Activated gamma-delta T cell treated with anti-CD3 and anti-CD28 coated beads, Interleukin-2, amount 50 U/mL, for 16 hours (primary cell): Measurements from ENCODE around the gene PEAK1.

Experiments used
- DNase-seq: peaks from one replicate; pipeline ENCODE4 v3.0.0-alpha.2; 2020; ENCODE audit warnings: low read depth

PEAK1 gene

DNA sequence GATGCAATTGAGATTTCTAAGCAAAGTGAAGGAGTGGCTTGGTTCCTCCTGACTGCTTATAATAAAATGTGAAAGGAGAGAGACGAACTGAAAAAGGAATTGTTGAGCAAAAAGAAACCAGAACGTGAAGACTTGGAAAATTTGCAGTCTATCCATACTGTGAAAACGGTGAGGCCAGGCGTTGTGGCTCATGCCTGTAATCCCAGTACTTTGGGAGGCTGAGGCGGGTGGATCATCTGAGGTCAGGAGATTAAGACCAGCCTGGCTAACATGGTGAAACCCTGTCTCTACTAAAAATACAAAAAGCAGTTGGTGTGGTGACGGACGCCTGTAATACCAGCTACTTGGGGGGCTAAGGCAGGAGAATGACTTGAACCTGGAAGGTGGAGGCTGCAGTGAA lies 292.3 kb downstream of the PEAK1 start:
- no peak for DNase-seq

DNA sequence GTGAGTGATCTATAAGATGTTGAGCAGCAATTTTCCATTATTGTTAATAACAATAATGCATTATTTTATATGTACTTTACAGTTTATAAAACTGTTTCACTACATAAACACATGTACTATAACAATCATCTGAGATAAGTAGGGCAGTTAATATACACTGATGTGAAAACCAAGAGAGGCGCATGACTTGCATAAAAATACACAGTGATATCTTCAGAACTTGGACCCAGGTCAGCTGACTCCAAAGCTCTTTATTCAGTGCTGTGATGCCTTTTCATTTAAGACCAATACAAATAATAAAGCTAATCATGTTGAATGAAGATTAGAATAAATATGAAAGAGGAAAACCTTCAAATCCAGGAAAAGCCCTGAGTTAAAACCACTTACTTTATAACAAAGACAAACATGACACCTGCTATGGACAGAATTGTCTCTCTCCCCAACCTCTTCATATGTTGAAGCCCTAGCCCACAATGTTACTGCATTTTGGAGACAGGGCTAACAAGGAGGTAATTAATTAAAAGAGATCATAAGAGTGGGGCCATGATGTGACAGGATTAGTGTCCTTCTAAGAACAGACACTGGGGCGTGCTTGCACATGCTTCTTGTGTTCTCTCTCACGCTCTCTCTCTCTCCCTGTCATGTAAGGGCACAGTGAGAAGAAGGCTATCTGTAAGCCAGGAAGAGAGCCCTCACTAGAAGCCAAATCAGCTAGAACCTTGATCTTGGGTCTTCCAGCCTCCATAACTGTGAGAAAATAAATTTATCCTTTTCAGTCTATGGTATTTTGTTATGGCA lies 293.2 kb downstream of the PEAK1 start:
- no peak for DNase-seq

DNA sequence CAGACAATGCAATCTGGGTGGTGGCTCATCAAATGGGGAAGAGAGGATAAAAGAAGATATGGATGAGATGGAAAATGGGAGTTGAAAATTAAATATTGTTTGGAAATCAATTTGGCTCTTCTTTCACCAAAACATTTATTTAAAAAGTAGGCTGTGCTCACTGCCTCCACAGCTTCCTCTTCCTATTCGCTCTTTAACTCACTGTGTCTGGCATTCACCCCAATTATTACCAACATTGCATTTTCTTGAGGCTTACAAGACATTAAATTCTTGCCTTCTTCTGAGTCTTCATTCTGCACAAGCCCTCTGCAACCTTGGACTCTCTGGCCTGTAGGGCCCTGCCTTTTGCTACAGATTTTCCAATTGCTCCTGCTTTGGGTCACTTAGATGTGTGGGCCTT lies 296.1 kb downstream of the PEAK1 start:
- no peak for DNase-seq

DNA sequence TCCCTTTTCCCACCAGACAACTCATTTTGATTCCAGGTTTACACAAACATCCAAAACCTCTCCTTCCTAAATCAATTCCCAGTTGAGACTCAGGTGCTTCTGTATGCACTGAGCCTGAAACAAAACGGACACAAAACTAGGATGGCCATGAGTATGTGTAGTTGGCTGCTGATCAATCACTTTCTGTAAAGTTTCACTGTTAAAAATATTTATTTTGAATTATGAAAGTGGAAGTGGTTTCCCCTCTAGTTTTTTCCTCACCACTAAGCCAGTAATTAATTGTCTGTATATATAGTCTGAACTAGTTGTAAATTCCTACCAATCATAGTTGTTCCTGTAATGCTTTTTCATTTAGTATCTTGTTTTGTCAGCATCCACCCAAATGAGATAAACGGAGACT lies 297.3 kb downstream of the PEAK1 start:
- no peak for DNase-seq

DNA sequence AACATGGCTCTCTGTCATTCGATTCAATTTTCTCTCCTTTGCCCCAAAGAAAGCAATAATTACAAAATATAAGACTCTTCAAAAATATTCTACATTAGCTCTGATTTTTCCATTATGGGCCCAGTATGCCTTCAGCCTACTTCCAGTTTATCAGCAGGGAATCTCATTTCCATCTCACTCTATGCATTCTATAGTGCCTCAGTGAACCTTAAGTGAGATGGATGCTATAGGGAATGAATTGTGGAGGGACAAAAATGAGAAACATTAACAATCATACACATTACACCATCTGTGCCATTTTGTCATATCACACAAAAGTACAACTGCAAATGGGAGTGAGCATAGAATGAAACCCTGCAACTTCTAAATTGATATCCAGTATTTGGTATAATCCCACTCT lies 298.3 kb downstream of the PEAK1 start:
- DNase-seq, result no peak

DNA sequence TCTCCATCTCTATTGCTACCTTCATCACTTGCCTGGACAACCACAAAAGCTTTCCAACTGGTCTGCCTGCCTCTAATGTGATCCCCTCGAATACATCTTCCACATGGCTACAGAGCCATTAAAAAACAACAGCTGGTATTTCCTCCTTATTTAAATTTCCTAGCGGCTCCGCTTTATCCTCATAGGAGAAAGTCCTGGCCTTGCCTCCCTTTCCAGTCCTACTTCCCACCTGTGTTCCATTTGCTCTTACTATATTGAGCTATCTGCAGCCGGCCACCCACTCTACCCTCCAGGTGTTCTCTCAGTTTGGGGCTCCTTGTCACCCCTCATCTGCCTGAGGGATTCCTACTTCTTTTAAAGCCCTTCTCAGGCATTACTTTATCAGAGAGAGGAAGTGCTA lies 299.3 kb downstream of the PEAK1 start:
- no peak for DNase-seq

DNA sequence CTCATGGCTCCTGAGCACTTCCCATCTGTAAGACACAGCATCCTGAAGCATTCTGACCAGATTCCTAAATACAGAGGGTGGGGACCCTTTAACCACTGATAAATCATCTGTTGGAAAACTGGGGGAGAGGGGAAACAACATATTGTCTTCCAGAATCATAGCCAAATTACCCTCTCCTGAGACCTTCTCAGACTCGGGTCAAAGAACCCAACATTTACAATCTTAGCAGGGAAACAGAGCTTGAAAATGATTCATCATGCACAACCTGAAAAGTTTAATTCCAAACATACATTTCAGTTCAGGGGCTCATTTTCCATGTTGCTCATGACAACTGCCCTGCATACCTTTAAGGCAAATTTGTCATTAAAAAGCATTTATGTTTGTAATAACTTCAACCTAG lies 300.5 kb downstream of the PEAK1 start:
- DNase-seq, result no peak

DNA sequence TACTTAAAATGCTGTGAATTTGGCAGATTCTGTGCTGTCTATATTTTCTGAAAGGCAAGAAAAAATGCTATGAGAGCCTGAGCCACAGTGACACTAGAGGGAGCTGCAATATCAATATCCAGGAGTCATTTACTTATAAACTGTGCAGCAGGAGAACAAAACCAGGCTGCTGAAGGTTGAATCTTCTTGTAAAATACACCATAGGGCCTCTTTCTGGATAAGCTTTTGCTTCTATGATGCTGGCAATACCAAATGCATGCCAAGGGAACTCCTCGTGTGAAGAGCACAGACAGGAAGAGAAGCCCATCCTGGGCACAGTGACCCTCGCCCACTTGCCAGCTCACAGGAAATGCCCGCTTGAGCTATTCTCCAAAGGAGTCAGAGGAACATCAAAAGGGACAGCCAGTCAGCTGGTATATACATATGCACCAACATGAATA lies 301.0 kb downstream of the PEAK1 start:
- peak; percentile 4 for DNase-seq

DNA sequence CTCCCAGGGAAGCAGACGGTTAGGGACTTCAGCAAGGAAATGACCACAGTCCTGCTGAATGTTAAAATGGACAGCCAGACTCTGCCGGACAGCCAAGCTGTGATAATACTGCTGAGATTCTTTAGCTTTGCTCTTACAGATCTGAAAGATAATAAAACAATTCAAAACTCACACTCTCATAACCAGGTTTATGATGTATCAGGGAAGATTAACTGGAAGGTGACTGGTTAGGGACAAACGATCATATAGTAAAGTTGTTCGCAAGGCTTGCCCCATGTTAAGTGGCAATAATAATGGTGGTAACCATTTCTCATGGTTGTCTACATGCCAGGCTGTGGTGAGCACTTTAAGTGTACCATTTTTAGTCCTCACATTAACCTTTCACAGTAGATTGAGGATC lies 304.7 kb downstream of the PEAK1 start:
- DNase-seq, result no peak

DNA sequence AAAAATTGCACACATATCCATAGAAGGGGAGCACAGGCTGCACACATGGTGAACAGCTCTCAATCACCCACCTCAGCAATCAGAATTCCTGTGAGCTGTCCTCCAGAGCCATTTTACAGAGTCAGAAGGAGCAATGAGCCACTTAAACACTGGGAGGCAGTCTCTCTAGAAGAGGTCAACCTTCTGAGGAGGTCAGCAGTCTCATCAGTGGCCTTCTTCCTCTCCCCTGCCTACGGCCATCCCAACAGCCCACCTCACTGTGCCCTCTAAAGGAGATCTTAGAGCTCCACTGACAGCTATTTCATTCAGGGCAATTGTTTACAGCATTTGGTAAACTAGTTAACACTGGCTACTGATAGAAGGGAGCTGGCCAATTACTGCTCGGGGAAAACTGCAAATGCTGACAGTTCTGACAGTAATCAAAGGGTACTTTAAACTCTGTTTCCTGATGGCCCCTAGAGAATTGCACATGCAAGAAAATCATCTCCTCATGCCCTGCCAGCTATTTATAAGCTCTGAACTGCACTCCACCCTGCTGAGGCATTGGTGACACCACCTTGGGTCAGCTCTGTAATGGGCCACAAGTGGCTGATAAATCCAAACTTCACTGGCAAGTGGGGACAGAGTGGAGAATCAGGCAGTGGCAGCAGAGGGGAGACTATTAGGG lies 306.9 kb downstream of the PEAK1 start:
- DNase-seq, result no peak

DNA sequence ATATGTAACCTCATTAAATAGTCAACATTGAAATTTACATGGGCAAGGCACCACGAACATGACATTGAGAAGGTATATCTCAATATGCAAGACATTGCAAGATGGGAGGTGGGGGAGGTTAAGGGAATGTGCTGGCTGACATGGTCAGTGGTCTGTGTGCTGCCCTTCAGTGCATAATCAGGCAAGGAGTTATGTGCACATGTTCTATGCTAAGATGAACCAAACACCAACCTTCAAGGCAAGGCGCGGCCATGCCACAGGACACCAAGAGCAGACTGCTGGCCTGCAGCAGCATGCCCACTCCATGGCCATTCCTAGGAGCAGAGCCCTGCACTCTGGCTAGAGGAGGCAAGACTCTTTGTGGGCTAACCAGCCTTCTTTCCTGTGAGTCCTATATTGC lies 308.1 kb downstream of the PEAK1 start:
- no peak for DNase-seq

DNA sequence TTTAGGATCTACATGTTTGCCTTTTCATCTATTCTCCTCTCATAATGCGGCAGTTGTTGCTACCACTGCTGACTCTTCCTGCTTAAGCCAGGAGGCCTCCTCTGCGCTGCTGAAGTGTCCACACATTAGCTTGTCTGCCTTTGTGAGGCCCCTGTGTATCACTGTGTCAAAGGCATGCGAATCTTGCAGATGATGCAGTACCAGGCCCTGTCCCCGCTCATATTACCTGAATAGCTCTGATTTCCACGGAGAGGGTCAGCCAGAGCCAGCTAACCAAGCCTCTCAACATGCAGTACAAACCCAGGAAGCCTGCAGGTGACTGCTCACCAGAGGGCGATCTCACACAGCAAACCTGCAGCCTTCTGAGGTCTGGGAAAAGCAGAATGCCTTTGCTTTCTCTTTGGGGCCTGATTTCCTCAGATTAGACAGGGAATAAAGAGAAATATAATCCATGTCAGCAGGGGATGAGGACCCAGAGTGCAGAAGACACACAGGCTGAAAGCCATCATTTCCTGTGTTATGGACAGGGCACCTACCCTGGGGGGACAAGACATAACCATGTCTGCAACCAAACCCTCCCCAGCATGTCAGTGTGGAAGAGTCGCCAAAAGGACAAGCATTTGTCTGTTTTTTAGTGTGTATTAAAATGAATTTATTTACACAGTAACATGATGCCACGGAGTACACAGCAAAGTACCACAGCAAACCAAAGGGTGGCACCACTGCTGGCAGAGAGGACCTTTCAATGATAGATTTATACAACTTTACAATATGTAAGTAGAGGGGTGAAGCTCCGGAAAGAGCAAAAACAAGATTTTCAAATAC lies 312.2 kb downstream of the PEAK1 start:
- peak; percentile 8 for DNase-seq

DNA sequence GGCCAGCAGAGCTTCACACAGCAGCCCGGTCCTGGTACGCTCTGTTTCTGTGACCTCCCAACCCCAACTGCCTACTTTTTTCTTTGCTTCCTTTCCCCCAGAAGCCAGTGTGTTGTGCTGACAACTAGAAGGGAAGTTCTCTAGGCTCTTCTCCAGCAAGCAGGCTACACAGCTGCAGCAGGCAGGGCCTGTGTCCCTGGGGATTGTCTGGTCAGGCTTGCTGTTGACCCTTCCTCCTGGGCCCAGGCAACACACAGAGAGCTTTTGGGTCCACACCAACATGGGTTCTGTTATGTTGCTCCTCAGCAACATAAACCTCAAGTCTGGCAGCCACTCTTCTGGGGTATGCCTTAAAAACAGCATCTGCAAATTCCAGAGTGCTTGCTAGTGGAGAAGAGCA lies 312.8 kb downstream of the PEAK1 start:
- DNase-seq, result no peak

DNA sequence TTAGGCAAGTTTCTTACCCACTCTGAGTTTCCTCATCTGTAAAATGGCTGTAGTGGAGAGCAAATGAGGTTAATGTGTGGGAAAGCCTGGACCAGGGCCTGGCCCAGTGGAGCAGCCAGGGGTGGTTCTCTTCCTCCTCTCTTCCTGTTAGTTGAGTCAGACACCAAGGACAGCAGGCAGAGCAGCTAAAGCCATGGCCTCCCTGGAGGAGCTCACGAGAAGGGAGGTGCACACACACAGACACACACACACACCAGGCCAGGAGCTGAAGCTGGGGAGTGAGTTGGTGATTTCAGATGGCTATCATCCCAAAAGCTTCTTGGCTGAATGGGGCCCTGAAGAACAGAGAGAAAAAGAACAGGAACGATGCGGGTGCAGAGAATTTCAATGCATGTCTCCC lies 315.7 kb downstream of the PEAK1 start:
- no peak for DNase-seq

DNA sequence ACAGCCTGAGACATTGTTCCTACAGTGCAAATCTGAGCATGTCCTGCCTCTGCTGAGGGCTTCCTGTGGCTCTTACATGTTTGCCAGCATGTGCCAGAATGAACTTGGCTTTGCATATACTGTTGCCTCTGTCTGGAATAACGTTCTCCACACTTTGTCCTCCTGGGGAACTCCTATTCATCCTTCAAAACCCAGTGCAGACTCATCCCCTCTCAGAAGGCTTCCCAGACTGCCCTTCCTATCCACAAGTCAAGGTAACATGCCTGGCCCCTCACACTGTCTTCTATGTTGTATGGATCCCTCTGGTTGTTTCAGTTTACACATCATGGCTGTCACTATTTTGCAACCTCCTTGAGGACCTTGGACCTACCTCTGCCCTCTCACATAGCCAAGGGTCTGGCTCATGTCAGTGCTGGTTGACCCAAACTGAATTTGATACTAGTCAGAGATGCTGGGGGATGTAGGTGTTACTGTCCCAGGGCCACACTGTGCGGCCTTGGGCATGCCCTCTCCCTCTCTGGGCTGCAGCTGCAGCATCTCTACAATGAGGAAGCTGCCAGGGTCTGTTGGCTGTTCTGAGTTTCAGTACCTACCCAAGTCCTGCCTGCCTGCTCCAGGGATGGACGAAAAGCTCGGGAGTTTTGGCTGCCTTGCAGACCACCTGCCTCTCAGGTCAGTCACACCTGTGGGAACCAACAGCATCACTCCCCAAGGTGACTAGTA lies 320.0 kb downstream of the PEAK1 start:
- DNase-seq, result no peak

DNA sequence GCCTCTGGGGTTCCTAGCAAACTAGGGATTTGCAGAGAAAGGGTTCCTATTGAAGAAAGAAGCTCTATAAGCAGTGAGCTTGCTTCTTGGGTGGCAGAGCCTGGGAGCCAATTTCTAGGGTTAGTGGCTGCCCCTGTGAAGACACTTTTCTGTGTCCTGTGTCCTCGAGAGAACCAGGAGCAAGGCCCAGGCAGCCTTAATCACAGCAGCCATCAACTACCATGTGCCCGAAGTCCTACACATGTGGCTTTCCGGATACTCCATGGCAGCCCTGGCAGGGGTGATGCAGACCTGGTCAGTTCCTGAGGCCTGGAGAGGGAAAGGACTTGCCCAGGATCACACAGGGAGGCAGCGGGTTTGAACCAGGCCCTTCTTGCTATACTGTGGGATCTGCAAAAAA lies 321.3 kb downstream of the PEAK1 start:
- no peak for DNase-seq

DNA sequence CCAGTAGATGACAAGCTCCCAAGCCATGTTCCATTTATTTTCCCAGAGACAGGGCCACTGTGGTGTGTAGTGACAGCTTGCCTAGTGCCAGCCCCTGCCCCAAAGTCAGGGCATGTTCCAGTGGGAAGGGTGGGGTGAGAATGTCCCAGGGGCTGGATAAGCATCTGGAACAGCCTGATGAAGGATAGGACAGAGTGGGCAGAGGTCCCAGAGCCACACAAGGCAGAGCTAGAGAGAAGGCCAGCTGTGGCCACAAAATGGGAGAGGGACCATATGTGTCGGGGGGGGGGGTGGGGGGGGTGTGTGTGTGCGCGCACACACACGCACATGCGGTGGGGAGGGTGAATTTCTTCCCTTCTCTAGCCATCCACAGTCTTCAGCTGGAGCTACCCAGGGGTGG lies 322.0 kb downstream of the PEAK1 start:
- DNase-seq, result no peak

DNA sequence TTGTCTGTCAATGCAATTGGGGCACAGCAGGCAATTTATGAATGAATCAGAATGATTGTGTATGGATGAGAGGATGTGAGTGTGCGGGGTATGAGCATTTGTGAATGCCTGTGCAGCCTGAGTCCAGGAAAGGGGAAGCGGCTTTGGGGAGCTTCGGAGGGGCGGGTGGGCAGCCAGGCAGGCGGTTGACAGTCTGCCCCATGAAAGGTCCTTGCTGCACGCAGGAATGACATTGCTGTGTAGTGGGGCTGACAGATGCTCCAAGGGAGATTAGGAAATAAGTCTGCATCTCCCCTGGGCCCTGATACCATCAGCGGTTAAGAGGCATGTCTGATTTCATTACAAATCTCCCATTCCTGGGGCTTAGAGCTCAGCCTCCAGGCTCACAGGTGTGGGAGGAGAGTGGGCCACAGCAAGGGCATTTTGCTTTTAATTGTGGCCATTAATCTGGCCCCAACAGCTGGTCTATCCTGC lies 322.6 kb downstream of the PEAK1 start:
- no peak for DNase-seq

DNA sequence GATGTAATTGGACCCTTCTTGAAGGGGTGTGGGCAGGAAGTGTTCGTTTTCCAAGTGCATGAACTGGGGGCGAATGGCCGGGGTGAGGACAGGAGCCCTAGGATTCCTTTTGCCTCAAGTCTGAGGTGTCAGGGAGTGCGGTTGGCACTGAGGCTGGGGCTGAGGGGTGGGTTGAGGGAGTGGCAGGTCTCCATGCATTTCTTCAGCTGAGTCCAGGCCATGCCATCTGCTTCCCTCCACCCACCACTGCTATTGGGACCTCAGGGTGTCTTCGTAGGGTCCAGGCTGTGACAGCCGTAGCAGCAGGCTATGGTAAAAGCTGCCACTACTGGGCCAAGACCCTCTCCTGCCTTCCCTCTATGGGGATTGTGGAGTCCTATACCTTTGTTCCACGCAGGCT lies 323.4 kb downstream of the PEAK1 start:
- no peak for DNase-seq

DNA sequence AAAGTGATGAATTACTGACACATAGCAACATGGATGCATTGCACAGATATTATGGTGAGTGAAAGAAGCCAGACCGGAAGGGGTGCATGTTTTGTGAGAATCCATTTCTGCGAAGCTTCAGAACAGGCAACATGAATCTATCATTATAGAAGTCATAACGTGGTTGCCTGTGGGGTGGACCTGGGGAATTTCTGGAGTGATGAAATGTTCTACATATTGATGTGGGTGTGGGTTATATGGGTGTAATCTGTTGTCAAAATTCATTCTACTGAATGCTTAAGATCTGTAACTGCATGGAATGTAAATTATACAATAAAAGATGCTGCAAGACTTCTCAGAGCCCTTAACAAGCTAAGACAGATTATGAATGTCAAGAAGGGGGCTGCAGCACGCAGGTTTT lies 323.8 kb downstream of the PEAK1 start:
- no peak for DNase-seq

DNA sequence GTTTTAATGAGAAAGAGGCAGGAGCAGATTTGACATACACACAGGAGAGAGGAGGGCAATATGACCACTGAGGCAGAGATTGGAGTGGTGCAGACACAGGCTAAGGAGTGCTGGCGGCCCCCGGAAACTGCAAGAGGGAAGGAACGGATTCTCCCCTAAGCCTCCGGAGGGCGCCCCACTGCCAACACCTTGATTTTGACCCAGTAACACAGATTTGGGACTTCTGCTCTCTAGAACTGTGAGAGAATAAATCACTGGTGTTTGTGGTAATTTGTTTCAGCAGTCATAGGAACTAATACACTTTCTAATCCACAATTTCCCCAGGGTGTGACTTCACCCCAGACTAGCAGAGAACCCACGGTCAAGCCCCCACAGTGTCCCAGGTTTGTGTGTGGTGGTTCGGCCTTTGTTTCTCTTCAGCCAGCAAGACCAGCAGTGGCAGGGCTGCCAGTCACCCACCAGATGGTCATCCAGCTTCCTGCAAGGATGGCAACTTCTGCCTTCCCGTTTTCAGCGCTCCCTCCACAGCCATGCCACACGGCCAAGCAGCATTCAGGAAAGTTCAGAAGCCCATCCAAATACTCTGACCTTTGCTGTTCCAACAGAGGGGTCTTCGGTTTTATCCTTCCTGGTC lies 325.4 kb downstream of the PEAK1 start:
- no peak for DNase-seq

DNA sequence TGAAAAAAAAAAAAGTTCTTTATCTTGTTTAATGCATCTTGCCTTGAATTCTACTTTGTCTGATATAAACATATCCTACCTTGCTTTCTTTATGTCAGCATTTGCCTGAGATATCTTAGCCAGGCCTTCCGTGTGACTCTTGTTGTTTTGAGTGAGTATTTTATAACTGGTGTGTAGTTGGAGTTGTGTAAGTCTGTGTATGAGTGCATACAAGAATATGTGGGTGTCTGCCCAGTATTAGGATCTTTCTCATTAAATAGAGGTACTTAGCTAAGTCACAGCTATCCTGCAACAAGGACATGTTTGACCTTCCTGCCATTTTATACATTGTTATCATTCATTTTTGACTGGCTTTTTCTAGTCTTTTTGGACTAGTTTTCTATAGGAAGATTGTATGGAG lies 326.5 kb downstream of the PEAK1 start:
- no peak for DNase-seq
